K562 (cell line): ENCODE measurements around the gene VPS26A. TPM values are rescaled to one million over a fixed set of nuclear protein-coding genes. Genes with fewer than 3 reads are reported as not detected.

Experiments
- CBX2 ChIP-seq: fragments of 200-600 bp; sonication (generic); IDR thresholded peaks from one replicate; pipeline ENCODE4 v1.6.1; 2012; ENCODE audit warnings: mild to moderate bottlenecking, low read length, inconsistent platforms; ENCODE audit not compliant: insufficient read depth, poor library complexity, severe bottlenecking
- CBX8 ChIP-seq: fragments of 200-600 bp; sonication (generic); IDR thresholded peaks from 2 replicates; pipeline ENCODE4 v1.6.1; 2012; ENCODE audit warnings: borderline replicate concordance, mixed run types, low read depth, mild to moderate bottlenecking, moderate library complexity, mixed read lengths, low read length, control low read depth, inconsistent platforms; ENCODE audit not compliant: poor library complexity, severe bottlenecking; ENCODE audit errors: extremely low read depth
- FOXA1 ChIP-seq: fragments of 450-650 bp; IDR thresholded peaks from 2 replicates; pipeline ENCODE4 v1.6.1; 2016; ENCODE audit warnings: mild to moderate bottlenecking, borderline replicate concordance
- HOXB6 ChIP-seq: fragments of 250-450 bp; sonication (Bioruptor Pico); IDR thresholded peaks from 2 replicates; pipeline ENCODE4 v1.5.1; 2022; ENCODE audit warnings: mild to moderate bottlenecking, borderline replicate concordance
- KAT8 ChIP-seq: fragments of 450-650 bp; IDR thresholded peaks from 2 replicates; pipeline ENCODE4 v1.6.1; 2016; ENCODE audit warnings: low read depth, mild to moderate bottlenecking
- NFE2L1 ChIP-seq: fragments of 450-650 bp; IDR thresholded peaks from 2 replicates; pipeline ENCODE4 v1.6.1; 2016; ENCODE audit warnings: missing genetic modification characterization, low read depth, mild to moderate bottlenecking, missing compliant biosample characterization, moderate library complexity, borderline replicate concordance
- SRSF1 ChIP-seq: fragments of 200-400 bp; formaldehyde crosslinking; IDR thresholded peaks from 2 replicates; pipeline ENCODE4 v1.6.1; 2017; ENCODE audit warnings: mild to moderate bottlenecking, low read depth, low read length, moderate library complexity
- TARDBP ChIP-seq: fragments of 450-650 bp; IDR thresholded peaks from 2 replicates; pipeline ENCODE4 v1.6.1; 2016
- TOE1 ChIP-seq, 2 experiments: fragments of 450-650 bp in 1 of 2; sonication (generic) in 1 of 2; formaldehyde crosslinking in 1 of 2; IDR thresholded peaks; 2 replicates each; pipeline versions ENCODE4 v1.7.1 to v1.8.0; 2016 to 2022; ENCODE audit warnings: borderline replicate concordance in 2 of 2, mild to moderate bottlenecking in 2 of 2, antibody characterized with exemption in 1 of 2, inconsistent platforms in 1 of 2, low read depth in 1 of 2, missing genetic modification reagents in 1 of 2, moderate library complexity in 1 of 2
- U2AF1 ChIP-seq: fragments of 200-400 bp; formaldehyde crosslinking; optimal IDR thresholded peaks from 2 replicates; pipeline ENCODE3; 2017; ENCODE audit warnings: mild to moderate bottlenecking, low read depth, low read length, moderate library complexity
- ZNF12 ChIP-seq: sonication (generic); formaldehyde crosslinking; IDR thresholded peaks from 2 replicates; pipeline ENCODE4 v1.4.0; 2020; ENCODE audit warnings: mild to moderate bottlenecking, missing genetic modification reagents
- ZNF184 ChIP-seq: sonication (generic); formaldehyde crosslinking; IDR thresholded peaks from 2 replicates; pipeline ENCODE4 v1.5.0; 2020; ENCODE audit warnings: missing genetic modification reagents
- ZNF239 ChIP-seq: fragments of 250-450 bp; sonication (Bioruptor Pico); IDR thresholded peaks from 2 replicates; pipeline ENCODE4 v1.4.0; 2020; ENCODE audit warnings: mild to moderate bottlenecking
- ZNF263 ChIP-seq: sonication (generic); formaldehyde crosslinking; IDR thresholded peaks from 2 replicates; pipeline ENCODE4 v1.8.0; 2022; ENCODE audit warnings: mild to moderate bottlenecking, missing genetic modification reagents, borderline replicate concordance
- ZNF282 ChIP-seq: sonication (generic); formaldehyde crosslinking; IDR thresholded peaks from 2 replicates; pipeline ENCODE4 v1.8.1; 2023; ENCODE audit warnings: missing genetic modification reagents
- polyA plus RNA-seq, 8 experiments: library from polyadenylated mRNA; depleted of rRNA in 4 of 8; stranded (reverse) in 5 of 8; unstranded in 3 of 8; fragments of >200 nt; fragmentation: Nextera tagmentation in 2 of 8; fragmentation: Illumina TruSeq in 1 of 8; extraction: Ambion mirVana in 2 of 8; extraction: Trizol in 1 of 8; gene quantifications; 2 replicates each; pipeline versions ENCODE4 v1.2.1 to v1.2.3, GENCODE V29; 2011 to 2014; ENCODE audit warnings: inconsistent platforms in 1 of 8, missing spikeins in 1 of 8
- total RNA-seq, 7 experiments: library from RNA; depleted of rRNA in 6 of 7; stranded (reverse); fragments of >200 nt in 6 of 7; fragmentation: Illumina TruSeq in 2 of 7; extraction: Trizol in 2 of 7; gene quantifications; 2 replicates each; pipeline versions ENCODE4 v1.2.1 to v1.2.3, GENCODE V29; 2011 to 2021; ENCODE audit warnings: low replicate concordance in 1 of 7
- TF ChIP-seq, protein P1 (sequence below): fragments of 250-450 bp; sonication (Bioruptor Pico); IDR thresholded peaks from 2 replicates; pipeline ENCODE4 v1.5.0; 2022; ENCODE audit warnings: mild to moderate bottlenecking
- TF ChIP-seq, protein P2 (sequence below): fragments of 450-650 bp; formaldehyde crosslinking; IDR thresholded peaks from 2 replicates; pipeline ENCODE4 v1.4.0; 2022; ENCODE audit warnings: missing genetic modification characterization
- TF ChIP-seq, protein P3 (sequence below): fragments of 200-800 bp; sonication (Bioruptor generic); IDR thresholded peaks from 2 replicates; pipeline ENCODE4 v1.6.1; 2016; ENCODE audit warnings: missing genetic modification characterization, missing compliant biosample characterization

The VPS26A gene
- total and polyA plus RNA-seq, 9 of the 15 experiments (the other 6 are each of a cell fraction or from before 2014, with no cell fraction given): 47.1 to 137 (median 69.3) TPM

DNA sequence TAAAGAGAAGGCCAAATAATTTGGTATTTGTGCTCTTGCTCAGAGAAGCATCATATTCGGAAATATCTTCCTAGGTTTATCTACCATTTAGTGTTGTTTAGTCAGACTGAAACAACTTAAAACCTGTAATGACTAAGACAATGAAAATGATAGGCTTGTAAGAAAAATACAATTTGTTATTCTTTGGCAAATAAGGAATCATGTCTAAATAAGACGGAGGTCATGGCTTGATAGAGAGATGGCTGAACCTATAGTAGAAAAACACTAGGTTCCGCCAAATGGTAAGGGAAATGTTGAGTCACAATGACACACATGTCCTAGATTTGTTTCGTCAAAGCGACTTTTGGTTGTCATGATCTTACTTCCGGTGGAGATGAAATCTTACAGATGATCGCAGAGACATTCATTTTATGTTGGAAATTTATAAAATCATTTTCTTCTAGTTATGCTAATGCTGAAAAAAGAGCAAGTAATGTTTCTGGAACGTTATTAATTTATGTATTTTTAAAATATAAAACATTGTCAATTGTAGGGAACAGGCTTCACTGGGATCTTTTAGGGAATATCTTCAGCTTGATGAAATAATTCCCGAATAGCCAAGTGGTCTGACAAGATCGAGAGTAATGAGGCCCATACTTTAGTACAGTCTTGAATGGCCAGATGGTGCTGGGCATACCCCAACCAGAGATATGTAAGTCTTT lies 35.0 kb upstream of the VPS26A start (continued):
- no peak for TF ChIP-seq U2AF1
- no peak for TF ChIP-seq CBX2
- TF ChIP-seq, protein P1, sequence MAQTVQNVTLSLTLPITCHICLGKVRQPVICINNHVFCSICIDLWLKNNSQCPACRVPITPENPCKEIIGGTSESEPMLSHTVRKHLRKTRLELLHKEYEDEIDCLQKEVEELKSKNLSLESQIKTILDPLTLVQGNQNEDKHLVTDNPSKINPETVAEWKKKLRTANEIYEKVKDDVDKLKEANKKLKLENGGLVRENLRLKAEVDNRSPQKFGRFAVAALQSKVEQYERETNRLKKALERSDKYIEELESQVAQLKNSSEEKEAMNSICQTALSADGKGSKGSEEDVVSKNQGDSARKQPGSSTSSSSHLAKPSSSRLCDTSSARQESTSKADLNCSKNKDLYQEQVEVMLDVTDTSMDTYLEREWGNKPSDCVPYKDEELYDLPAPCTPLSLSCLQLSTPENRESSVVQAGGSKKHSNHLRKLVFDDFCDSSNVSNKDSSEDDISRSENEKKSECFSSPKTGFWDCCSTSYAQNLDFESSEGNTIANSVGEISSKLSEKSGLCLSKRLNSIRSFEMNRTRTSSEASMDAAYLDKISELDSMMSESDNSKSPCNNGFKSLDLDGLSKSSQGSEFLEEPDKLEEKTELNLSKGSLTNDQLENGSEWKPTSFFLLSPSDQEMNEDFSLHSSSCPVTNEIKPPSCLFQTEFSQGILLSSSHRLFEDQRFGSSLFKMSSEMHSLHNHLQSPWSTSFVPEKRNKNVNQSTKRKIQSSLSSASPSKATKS: no peak
- TF ChIP-seq CBX8: no peak
- TF ChIP-seq ZNF282: no peak
- TF ChIP-seq TOE1 (IDR thresholded peaks at IDR 0.05; ENCODE audit: borderline replicate concordance): no peak
- TF ChIP-seq TOE1 (CRISPR knock-in tag; IDR thresholded peaks at IDR 0.05; ENCODE audit: borderline replicate concordance, low read depth): no peak
- no peak for TF ChIP-seq HOXB6 (CRISPR knock-in tag)
- TF ChIP-seq ZNF239: no peak
- TF ChIP-seq NFE2L1 (tag): peak; percentile 47; the same call in 1 of the 2 replicates
- TF ChIP-seq SRSF1: no peak
- TF ChIP-seq, protein P2, sequence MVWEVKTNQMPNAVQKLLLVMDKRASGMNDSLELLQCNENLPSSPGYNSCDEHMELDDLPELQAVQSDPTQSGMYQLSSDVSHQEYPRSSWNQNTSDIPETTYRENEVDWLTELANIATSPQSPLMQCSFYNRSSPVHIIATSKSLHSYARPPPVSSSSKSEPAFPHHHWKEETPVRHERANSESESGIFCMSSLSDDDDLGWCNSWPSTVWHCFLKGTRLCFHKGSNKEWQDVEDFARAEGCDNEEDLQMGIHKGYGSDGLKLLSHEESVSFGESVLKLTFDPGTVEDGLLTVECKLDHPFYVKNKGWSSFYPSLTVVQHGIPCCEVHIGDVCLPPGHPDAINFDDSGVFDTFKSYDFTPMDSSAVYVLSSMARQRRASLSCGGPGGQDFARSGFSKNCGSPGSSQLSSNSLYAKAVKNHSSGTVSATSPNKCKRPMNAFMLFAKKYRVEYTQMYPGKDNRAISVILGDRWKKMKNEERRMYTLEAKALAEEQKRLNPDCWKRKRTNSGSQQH (CRISPR knock-in tag): no peak
- no peak for TF ChIP-seq FOXA1
- TF ChIP-seq KAT8: no peak
- TF ChIP-seq TARDBP: peak; percentile 85; the same call in 1 of the 2 replicates
- no peak for TF ChIP-seq ZNF184 (CRISPR knock-in tag)
- TF ChIP-seq, protein P3, sequence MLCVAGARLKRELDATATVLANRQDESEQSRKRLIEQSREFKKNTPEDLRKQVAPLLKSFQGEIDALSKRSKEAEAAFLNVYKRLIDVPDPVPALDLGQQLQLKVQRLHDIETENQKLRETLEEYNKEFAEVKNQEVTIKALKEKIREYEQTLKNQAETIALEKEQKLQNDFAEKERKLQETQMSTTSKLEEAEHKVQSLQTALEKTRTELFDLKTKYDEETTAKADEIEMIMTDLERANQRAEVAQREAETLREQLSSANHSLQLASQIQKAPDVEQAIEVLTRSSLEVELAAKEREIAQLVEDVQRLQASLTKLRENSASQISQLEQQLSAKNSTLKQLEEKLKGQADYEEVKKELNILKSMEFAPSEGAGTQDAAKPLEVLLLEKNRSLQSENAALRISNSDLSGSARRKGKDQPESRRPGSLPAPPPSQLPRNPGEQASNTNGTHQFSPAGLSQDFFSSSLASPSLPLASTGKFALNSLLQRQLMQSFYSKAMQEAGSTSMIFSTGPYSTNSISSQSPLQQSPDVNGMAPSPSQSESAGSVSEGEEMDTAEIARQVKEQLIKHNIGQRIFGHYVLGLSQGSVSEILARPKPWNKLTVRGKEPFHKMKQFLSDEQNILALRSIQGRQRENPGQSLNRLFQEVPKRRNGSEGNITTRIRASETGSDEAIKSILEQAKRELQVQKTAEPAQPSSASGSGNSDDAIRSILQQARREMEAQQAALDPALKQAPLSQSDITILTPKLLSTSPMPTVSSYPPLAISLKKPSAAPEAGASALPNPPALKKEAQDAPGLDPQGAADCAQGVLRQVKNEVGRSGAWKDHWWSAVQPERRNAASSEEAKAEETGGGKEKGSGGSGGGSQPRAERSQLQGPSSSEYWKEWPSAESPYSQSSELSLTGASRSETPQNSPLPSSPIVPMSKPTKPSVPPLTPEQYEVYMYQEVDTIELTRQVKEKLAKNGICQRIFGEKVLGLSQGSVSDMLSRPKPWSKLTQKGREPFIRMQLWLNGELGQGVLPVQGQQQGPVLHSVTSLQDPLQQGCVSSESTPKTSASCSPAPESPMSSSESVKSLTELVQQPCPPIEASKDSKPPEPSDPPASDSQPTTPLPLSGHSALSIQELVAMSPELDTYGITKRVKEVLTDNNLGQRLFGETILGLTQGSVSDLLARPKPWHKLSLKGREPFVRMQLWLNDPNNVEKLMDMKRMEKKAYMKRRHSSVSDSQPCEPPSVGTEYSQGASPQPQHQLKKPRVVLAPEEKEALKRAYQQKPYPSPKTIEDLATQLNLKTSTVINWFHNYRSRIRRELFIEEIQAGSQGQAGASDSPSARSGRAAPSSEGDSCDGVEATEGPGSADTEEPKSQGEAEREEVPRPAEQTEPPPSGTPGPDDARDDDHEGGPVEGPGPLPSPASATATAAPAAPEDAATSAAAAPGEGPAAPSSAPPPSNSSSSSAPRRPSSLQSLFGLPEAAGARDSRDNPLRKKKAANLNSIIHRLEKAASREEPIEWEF: 0 out of 2 replicates have a peak, but pooled peaks have one; percentile 66
- TF ChIP-seq ZNF12 (CRISPR knock-in tag): no peak
- no peak for TF ChIP-seq ZNF263 (CRISPR knock-in tag)
